ENCODE results near the gene PCBD2.
A peak's percentile ranks its signal among the peaks of the same experiment; 100 is the strongest.

Gene PCBD2

GRCh38 chr5:135009736-135010501 is 105.0 kb downstream of the PCBD2 start:
- no peak for DNase-seq (ENCODE audit: low read depth)

GRCh38 chr5:135010502-135011354 is 105.8 kb downstream of the PCBD2 start:
- DNase-seq (ENCODE audit: low read depth): no peak
- 0 out of 2 replicates have a peak, but pooled peaks have one; percentile 6 for TF ChIP-seq CTCF (IDR thresholded peaks at IDR 0.05; ENCODE audit: control insufficient read depth, extremely low read depth, insufficient read depth)
- no peak overlapping the region for H3K4me3 ChIP-seq (ENCODE audit: low read depth, low read length)

More at GRCh38 chr5:135009736-135010501, 105.0 kb downstream of the PCBD2 start:
- H3K4me3 ChIP-seq (ENCODE audit: low read depth, low read length): no peak overlapping the region
- TF ChIP-seq CTCF (IDR thresholded peaks at IDR 0.05; ENCODE audit: control insufficient read depth, extremely low read depth, insufficient read depth): no peak

GRCh38 chr5:135011355-135012032 is 106.6 kb downstream of the PCBD2 start:
- no peak for TF ChIP-seq CTCF (IDR thresholded peaks at IDR 0.05; ENCODE audit: control insufficient read depth, extremely low read depth, insufficient read depth)
- no peak overlapping the region for H3K4me3 ChIP-seq (ENCODE audit: low read depth, low read length)
- DNase-seq (ENCODE audit: low read depth): no peak

GRCh38 chr5:135012033-135012588 is 107.2 kb downstream of the PCBD2 start:
- no peak for TF ChIP-seq CTCF (IDR thresholded peaks at IDR 0.05; ENCODE audit: control insufficient read depth, extremely low read depth, insufficient read depth)
- DNase-seq (ENCODE audit: low read depth): no peak
- H3K4me3 ChIP-seq (ENCODE audit: low read depth, low read length): no peak overlapping the region

Data from LNCaP clone FGC (cell line).